ENCODE data around the gene PPARGC1A.

DNA sequence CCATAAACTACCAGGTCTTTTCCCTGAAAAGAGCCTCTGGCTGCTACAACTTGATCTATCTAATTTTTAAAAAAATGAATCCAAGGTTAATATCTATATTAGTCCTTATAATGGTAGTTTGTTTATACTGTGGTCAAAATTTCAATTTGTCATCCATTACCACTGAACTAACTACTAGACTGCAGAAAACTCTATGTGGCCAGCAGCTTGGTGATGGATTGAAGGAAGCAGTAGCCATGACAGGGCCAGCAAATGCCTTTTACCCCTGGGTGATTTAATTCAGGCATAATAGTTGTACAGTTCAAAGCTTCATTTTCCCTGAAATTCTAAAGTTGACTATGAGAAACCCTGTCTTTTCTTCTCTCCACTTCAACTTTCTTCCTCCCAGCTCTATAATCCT is 30.4 kb upstream of the PPARGC1A start:
- TF ChIP-seq, protein P1, sequence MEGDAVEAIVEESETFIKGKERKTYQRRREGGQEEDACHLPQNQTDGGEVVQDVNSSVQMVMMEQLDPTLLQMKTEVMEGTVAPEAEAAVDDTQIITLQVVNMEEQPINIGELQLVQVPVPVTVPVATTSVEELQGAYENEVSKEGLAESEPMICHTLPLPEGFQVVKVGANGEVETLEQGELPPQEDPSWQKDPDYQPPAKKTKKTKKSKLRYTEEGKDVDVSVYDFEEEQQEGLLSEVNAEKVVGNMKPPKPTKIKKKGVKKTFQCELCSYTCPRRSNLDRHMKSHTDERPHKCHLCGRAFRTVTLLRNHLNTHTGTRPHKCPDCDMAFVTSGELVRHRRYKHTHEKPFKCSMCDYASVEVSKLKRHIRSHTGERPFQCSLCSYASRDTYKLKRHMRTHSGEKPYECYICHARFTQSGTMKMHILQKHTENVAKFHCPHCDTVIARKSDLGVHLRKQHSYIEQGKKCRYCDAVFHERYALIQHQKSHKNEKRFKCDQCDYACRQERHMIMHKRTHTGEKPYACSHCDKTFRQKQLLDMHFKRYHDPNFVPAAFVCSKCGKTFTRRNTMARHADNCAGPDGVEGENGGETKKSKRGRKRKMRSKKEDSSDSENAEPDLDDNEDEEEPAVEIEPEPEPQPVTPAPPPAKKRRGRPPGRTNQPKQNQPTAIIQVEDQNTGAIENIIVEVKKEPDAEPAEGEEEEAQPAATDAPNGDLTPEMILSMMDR (IDR thresholded peaks at IDR 0.05; ENCODE audit: low read depth, low read length, poor library complexity, severe bottlenecking), result no peak
- no peak for TF ChIP-seq EZH2phosphoT487 (IDR thresholded peaks at IDR 0.05; ENCODE audit: borderline replicate concordance, low read length)

Data from DOHH2 (cell line).